Stimulated activated CD8-positive, alpha-beta memory T cell treated with anti-CD3 and anti-CD28 coated beads, Interleukin-7, amount 100 ng/mL, for 48 hours (primary cell): Measurements from ENCODE around the gene SYNE3.

ENCODE experiments used
- DNase-seq, 2 donors: peaks; one replicate each; pipeline ENCODE4 v3.0.0-alpha.2; 2020; ENCODE audit warnings: low read depth in 1 of 2; ENCODE audit errors: extremely low read depth in 1 of 2

Gene SYNE3

DNA sequence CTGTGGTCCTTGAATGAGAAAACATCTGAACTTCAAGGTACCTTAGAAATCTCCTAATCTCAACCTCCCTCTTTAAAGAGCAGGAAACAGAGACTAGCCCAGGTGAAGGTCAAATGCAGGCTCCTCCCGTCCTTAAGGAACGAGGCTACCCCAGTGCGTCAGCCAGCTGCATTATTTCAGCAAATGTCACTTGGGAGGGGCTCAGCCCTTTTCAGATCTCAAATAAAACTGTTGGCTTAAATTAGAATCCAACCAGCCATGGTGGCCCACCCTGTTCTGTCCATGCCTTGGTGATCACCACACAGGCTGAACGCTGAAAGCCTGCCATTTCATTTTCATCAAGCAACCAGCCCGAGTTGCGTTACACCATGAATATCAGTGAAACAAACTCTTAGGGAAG, 7.0 kb downstream of the SYNE3 start:
- DNase-seq = no peak

DNA sequence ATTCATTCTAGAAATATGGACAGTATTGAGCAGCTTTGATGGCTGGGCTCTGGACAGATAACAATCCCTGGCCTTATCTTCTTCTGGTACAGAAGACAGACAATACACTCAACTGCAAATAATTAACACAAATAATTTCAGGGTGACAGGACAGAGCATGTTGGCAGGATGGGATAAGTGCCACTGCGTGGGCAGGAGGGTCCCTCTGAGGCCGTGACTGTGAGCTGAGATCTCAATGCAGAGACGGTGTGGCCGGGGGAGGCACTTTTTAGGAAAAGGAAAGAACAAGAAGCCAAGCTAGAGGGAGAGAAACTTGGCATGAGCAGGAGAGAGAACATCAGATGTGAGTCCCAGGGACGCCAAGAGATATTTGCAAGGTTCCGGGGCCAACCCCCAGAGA, 8.1 kb downstream of the SYNE3 start:
- no peak for DNase-seq

DNA sequence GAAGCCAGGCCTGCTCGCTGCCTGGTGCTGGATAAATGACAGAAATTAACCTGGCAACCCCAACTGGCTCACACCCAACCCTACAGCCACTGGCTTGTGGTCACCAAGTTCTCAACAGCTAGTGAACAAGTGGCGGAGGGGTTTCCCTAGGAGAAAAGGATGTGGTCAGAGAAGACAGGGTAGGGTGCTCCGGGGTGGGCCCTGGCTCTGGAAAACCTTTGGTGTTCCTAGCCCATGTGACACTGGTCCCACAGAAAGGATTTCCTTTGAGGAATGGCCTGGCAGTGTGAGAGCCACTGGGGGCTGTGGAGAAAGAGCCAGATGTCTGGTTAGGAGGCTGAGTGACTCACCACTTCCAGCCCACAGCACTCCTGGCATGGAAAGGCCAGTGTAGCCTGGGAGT, 8.7 kb downstream of the SYNE3 start:
- DNase-seq = no peak

DNA sequence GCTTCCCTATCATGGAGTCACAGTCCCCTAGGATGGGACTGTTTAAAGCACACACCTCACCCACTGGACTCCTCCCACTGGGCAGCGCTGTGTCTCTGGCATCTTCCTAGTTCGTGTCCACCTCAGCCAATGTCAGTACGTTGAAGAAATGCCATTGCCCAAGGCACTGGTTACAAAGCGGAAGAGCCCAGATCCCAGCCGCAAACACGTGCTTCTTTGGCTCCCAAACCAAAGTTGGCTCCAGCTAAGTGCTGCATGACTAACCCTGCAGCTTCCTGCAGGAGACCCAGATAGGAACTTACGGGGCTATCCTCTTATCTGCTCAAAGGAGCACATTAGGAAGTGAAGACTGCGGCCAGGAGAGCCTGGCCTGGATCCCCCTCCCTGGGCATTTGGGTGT, 9.3 kb downstream of the SYNE3 start:
- DNase-seq = no peak

DNA sequence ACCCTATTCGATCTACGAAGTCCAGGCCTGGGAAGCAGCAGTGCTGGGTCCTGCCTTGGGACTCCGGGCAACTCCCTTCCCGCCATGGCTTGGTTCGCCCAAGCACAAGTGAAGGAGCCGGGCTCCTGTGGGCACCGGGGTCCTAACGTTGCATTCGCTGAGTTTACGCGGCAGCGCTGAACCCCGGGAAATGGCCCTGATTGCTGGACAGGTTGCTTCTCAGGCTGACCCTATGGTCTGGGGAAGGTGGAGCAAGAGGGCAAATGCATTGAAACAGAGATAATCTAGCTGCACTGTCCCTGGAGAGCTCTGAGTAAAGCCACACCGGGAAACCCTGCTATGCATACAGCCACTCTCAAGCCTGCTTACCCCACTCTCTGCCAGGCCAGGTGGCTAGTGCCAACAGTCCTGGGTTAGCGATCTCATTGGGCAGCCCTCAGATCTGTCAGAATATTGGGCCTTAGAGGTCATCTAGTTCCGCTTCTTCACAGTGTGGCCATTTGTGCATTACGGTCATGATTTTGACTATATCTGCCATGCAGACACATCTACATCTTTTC, 11.3 kb downstream of the SYNE3 start:
- no peak for DNase-seq

DNA sequence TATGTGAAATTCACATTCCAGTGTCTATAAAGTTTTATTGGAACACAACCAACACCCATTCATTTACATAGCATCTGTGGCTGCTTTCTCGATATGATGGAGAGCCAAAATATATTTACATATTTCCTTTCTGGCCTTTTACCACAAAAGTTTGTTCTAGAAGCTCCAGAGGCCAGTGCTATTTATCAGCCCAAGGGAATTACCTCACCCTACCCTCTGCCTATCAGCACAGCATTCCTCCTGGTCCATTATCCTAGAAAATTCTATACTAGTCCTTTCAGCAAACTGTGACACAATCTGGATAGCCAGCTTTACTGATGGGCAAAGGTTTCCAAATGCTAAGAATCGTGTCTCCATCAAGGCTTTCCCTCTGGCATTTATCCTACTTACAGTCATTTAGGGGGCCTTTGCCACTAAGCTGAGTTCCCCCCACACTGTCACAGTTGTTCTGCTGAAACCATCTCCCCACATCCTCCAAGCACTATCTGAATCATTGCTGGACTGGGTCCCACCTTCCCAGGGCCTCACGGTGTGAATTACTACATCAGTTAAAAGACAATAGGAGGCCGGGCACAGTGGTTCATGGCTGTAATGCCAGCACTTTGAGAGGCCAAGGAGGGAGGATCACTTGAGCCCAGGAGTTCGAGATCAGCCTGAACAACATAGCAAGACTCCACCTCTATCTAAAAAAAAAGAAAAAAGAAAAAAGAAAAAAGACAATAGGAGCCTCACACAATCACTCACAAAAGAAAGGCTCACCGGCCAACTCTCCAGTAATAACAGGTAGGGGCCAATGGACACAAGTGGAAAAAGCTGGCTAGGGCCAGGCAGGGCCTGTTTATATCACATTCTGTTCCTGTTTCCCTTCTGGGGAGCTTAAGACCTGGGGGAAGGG, 12.1 kb downstream of the SYNE3 start:
- DNase-seq = no peak

DNA sequence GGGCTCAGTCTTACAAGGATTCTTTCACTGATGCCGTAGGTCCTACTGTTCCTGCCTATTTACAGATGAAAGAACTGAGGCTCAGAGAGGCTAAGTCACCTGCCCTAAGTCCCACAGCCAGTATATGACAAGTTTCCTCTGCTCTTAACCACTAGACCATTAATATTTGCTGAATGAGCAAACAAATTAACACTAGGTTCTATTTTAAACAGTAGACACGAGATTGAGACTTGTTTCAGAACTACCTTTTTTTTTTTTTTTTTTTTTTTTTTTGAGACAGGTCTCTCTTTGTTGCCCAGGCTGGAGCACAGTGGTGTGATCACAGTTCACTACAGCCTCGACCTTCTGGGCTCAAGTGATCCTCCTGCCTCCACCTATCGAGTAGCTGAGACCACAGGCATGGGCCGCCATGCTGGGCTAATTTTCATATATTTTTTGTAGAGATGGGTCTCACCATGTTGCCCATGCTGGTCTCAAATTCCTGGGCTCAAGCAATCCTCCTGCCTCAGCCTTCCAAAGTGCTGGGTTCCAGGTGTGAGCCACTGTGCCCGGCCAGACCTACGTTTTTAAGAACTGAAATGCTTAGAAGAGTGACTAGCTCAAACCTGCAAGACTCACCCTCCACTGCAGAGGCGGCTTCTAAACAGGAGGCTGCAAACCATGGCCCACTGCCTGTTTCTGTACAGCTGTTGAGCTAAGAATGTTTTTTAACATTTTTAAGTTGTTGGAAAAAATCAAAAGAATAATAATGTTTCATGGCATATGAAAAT, 12.9 kb downstream of the SYNE3 start:
- DNase-seq = no peak

DNA sequence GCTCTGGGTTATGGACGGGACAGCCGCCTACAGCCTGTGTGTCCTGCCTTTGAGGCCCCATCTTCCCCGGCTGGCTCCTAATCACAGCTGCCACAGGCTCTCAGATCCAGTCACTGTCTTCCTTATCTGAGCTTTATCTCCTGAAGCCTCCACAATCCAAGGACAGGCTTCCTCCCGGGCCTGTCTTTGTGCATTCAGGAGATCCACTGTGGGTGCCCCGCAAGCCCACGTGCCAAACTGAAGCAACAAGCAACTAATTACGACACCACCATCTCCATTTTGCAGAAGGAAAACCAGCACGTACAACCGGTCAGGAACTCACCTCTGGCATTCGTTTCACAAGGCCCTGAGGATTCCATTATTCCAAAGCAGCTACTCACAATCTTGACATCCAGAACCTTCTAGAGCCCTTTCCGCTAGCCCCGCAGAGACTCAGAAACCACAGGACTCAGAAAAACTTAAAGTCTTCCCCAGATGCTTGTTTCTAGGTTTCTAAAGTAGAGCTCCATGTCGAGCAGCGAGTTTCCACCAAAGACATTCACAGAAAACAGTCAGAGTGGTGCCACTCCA, 14.0 kb downstream of the SYNE3 start:
- DNase-seq = no peak

DNA sequence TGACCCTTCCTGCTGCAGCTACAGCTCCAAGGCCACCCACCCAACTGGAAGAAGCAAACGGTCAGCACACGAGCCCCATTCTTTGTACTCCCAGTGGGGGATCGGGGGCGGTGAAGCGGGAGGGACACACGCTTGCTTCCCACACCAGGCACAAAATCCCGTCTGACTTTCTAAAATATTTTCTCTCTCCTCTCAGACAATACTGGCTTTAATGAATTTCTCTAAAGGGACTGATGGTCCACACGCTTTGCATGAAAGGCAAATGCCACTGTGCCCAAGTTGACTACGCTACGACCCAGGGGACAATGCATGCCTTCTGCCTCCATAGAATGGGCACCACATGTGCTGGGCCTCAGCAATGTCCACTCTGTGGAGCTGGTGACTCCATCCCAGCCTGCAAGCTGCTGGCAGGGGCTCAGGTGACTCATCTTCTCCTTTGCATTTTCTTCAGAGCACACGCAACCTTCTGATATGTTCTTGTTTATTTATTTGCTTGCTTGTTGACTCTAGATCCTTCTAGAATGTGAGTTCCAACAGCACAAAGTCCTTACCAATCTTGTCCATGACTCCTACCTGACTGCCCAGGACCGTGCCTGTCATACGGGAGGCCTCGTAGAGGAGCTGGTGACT, 15.6 kb downstream of the SYNE3 start:
- DNase-seq = no peak

DNA sequence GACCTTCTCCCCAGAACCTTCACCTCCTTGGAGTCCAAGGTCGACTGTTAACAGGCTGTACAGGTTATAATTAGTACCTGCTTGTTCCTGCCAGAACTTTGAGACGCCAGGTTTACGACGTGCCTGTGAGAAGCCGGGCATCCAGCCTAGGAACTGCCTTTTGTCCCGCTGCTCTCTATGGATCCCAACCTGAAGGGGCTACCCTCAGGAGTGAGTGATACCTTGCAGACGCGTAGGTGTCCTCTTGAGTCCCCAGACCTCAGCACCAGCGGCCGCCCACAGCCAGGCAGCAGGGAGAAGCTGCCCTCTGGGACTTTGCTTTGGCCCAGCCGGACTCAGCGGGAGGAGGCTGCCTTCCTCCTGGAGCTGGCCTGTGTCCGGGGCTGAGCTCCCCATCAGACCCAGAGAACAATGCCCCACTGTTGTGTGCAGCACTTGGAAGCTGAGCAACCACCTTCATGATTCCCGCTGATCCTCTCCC, 16.2 kb downstream of the SYNE3 start:
- no peak for DNase-seq

DNA sequence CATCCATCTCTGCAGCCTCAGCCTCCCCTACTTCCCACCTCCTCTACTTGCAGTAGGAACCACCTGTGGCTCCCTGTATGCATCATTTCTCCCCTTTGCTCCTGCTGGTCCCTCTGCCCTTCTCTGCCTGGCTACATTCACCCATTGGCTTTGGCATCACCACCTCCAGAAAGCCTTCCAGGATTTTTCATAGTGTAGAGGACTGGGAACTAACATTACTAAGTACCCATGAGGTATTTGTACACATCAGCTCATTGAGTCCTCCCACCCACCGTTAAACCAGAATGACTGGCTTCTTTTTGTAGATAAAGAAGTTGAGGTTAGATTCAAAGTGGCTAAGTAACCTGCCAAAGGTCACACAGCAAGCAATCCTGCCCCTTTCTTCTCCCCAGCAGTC, 17.1 kb downstream of the SYNE3 start:
- DNase-seq = no peak

DNA sequence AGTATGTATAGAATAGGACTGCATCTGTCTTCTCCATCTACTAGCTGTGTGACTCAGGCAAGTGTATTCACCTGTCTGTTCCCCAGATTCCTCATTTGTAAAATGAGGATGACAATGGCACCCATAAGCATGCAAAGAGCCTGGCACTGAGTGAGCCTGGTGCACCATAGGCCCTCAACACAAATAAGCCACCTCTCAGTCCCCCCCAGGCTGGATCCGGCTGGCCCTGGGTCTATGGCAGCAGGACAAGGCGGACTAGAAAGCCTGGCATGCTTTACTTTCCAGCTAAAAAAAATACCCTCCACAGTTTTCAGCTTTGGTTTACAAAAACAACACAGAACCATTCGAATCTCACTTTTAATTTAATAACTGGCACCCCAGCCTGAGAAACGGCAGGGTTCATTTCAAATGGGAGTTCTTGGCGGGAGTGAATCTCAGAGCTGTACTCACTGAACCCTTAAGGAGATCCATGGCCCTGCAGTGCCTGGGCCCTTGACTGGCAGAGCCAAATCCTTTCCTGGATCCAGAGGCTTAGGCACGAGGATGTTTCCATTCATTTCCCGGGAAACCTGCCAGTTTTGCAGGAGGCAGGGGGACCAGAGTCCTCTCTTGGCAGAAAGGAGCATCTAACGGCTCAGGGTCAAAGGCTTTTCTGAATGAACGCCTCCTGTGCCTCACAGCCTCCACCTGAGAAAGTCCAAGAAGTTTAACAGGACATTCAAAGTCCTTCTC, 17.7 kb downstream of the SYNE3 start:
- DNase-seq = no peak

DNA sequence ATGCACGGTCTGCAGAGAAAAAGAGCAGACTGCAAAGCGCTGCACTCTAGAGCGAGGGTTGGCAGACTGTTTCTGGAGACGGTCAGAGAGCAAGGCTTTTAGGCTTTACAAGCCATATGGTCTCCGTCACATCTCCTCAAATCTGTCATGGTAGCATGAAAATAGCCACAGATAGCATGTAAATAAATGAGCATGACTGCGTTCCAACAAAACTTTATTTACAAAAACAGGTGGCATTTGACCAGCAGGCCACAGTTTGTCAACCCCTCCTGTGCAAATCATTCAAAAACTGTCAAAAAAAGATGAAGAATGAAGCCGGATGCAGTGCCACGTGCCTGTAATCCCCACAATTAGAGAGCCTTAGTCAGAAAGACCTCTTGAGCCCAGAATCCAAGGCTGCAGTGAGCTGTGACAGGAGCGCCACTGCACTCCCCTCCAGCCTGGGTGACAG, 18.9 kb downstream of the SYNE3 start:
- no peak for DNase-seq

DNA sequence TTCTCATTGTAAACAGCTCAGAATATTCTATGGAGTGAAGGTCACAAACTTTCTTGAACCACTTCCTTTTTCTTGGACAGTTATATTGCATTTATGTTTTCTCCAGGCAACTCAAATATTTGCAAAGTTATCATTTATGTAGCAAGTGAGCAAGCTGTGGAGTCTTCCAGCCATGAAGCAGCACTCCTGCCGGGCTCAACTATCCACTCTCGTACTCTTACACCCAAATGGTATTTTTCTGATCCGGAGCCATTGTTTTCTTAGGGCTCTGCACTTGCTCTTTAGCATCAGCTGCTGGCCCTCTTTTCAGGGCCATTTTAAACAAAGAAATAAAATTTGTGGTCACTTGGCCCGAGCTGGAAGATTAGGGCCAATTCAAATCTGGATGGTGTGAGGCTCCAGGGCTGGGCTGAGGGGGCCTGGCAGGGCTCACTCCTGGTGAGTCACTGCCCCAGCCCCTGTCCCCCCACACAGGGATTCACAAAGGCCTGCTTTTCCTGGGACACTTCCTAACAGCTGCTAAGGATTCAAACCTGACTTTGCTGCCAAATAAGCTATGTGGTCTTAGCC, 19.7 kb downstream of the SYNE3 start:
- DNase-seq = no peak

DNA sequence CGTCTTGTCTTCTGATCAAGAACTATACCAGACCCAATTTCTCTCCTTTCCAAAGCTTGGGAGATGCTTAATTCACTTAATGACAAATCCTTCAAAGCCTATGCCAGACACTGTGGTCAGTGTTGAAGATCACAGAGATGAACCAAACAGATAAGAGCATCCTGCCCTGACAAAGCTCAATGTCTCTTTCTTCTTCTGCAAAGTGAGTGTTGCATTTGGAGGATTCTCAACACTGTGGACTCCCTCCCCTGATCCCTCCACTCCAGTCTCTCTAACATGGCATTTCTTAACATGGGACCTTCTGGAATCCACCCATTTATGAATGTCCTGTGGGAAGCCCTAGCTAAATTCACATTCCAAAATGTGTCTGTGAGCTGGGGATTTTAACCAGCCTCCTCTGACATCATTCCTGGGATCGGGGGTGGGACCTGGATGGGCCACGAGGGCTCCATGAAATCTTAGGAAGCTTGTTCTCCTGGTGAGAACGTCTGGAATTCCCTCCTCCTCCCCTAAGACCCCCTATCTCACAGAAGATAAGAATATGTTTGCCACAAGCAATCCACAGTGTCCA, 20.3 kb downstream of the SYNE3 start:
- DNase-seq = no peak

DNA sequence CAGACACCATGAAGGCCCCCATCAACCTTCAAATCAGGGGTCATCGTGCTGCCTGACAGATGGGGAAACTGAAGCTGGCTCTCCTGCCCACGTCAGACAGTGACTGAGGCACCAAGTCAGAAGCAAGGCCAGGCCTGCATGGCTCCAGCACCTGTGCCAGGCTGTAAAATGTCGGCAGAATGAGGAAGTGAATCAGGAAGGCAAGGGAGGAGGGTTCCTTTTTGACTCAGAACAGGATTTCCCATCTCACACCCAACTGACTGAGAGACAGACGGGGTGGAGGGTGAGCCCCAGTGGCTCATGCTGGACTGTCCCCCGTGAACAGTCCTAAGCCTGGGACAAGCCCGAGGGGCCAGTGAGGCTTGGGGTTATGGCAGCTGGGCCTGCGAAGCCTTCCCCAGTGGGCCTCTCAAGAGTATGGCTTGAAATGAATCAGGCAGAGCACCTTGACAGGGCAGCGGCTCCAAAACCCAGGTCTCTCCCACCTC, 20.9 kb downstream of the SYNE3 start:
- no peak for DNase-seq

DNA sequence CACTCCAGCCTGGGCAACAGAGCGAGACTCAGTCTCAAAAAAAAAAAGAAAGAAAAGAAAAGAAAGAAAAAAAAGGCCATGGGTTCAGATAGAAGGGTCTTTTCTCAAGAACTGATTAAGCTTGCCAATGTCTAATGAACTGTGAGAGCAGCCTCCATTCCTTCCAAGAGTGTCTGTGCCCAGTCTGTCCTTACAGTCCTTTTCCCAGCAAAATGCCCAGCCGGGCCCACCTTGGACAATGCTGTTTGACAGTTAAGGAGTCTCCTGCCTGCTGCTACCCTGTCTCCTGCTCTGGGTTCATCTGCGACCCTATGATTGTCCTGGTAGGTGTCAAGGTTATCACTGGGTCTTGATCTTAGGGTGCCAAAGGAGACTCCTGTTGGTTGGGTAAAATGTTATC, 21.4 kb downstream of the SYNE3 start:
- no peak for DNase-seq

DNA sequence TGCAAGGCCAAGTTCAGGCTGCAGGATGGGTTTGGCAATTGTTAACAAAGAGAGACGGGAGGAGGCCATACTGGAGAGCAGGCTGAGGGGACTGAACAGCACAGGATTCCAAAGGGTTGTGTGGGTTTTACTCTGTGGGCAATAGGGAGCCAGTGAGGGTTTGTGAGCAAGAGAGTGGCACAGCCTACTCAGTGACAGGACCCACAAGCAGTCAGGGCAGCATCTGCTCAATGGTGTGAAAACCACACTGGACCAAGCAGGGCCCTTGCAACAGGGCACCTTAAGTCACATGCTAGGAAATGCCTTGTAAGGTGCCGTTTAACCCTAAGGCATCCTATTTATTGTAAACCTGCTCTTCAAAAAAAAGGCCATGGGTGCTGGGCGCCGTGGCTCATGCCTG, 22.0 kb downstream of the SYNE3 start:
- no peak for DNase-seq

DNA sequence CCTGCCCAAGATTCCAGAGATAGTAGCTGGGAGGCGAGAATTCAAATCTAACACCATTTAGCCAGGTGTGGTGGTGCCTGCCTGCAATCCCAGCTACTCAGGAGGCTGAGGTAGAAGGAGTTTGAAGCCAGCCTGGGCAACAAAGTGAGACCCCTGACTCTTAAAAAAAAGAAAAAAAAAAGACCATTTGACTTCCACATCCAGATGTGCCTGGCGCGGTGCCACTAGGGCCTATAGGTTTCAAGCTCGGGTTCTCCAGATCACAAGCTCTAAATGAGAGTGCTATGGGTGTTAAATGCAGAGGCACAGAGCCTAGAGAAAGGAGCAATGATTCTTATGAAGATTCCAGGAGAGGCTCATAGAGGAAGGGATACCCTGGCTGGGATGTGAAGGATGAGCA, 22.5 kb downstream of the SYNE3 start:
- no peak for DNase-seq
